Stomach (tissue), 9 donors: Measurements from ENCODE around the gene MEGF8. TPM values are rescaled to one million over a fixed set of nuclear protein-coding genes. Genes with fewer than 3 reads are reported as not detected.

Experiments
- DNase-seq, 2 donors: peaks; one replicate each; pipeline versions ENCODE4 v3.0.0 to v3.0.0-alpha.2; 2013 to 2019
- H3K27ac ChIP-seq, 5 donors: fragments of 200-600 bp in 4 of 5; sonication (generic) in 4 of 5; one replicate each; pipeline ENCODE4 v1.5.1; 2013 to 2019; ENCODE audit warnings: mild to moderate bottlenecking in 1 of 5, moderate library complexity in 1 of 5
- H3K27me3 ChIP-seq, 3 donors: fragments of 200-600 bp; sonication (generic); one replicate each; pipeline ENCODE4 v1.5.1; 2017 to 2019; ENCODE audit warnings: mixed run types in 1 of 3
- H3K36me3 ChIP-seq, 4 donors: fragments of 200-600 bp; sonication (generic); 1 replicate in 3 of 4; 2 replicates in 1 of 4; pipeline ENCODE4 v1.5.1; 2016 to 2019
- H3K4me1 ChIP-seq, 4 donors: fragments of 200-600 bp; sonication (generic); one replicate each; pipeline ENCODE4 v1.5.1; 2016 to 2019
- H3K4me3 ChIP-seq, 4 donors: fragments of 200-600 bp; sonication (generic) in 3 of 4; one replicate each; pipeline ENCODE4 v1.5.1; 2016 to 2019; ENCODE audit warnings: mild to moderate bottlenecking in 1 of 4
- H3K9me3 ChIP-seq, 4 donors: fragments of 200-600 bp; sonication (generic); one replicate each; pipeline ENCODE4 v1.5.1; 2016 to 2019
- EP300 ChIP-seq: sonication (generic); formaldehyde crosslinking; IDR thresholded peaks from one replicate; pipeline ENCODE4 v1.6.1; 2017; ENCODE audit warnings: antibody characterized with exemption
- POLR2A ChIP-seq, 4 donors: fragments of 450-650 bp; IDR thresholded peaks; one replicate each; pipeline ENCODE4 v1.6.1; 2016; ENCODE audit warnings: antibody characterized with exemption in 4 of 4, control low read depth in 2 of 4, mild to moderate bottlenecking in 1 of 4, moderate library complexity in 1 of 4
- POLR2AphosphoS5 ChIP-seq, 3 donors: sonication (generic); formaldehyde crosslinking; IDR thresholded peaks; one replicate each; pipeline ENCODE4 v1.6.1; 2016; ENCODE audit warnings: antibody characterized with exemption in 3 of 3
- WGBS, 5 donors: extraction: QIAGEN DNeasy Blood & Tissue Kit in 3 of 5; methylation state at CpG; one replicate each; pipeline versions ENCODE4 v1.1.5 to v1.1.7; 2013 to 2018; 5-methylcytosine and 5-hydroxymethylcytosine counted together
- intact Hi-C: fragments of 100-400 bp; cut with DNase I; formaldehyde crosslinking; loops from one replicate; pipeline ENCODE4 v1.15.1; 2023; ENCODE audit warnings: low total_unique reads
- polyA plus RNA-seq, 3 donors: library from polyadenylated mRNA; stranded (reverse); fragments of 200-250 nt; gene quantifications; one replicate each; pipeline ENCODE4 v1.2.3, GENCODE V29; 2013
- total RNA-seq, 5 donors: library from RNA; depleted of rRNA; stranded (reverse); fragments of >200 nt; gene quantifications; one replicate each; pipeline versions ENCODE4 v1.1.0 to v1.2.3, GENCODE V29; 2014 to 2016
- TF ChIP-seq, protein P1 (sequence below), 7 experiments: fragments of 450-650 bp in 4 of 7; fragments of 200-600 bp in 3 of 7; sonication (generic) in 3 of 7; IDR thresholded peaks; one replicate each; pipeline ENCODE4 v1.5.1; 2016 to 2019; ENCODE audit warnings: antibody characterized with exemption in 7 of 7, control low read depth in 2 of 7, mild to moderate bottlenecking in 1 of 7
- donor health status: healthy with polysubstance abuse.
- donor health status: Bipolar disorder and iron deficiency.
- donor health status: healthy.

Gene MEGF8
- total and polyA plus RNA-seq, 8 donors, result 2.6 to 46.3 (median 12.3) TPM

DNA sequence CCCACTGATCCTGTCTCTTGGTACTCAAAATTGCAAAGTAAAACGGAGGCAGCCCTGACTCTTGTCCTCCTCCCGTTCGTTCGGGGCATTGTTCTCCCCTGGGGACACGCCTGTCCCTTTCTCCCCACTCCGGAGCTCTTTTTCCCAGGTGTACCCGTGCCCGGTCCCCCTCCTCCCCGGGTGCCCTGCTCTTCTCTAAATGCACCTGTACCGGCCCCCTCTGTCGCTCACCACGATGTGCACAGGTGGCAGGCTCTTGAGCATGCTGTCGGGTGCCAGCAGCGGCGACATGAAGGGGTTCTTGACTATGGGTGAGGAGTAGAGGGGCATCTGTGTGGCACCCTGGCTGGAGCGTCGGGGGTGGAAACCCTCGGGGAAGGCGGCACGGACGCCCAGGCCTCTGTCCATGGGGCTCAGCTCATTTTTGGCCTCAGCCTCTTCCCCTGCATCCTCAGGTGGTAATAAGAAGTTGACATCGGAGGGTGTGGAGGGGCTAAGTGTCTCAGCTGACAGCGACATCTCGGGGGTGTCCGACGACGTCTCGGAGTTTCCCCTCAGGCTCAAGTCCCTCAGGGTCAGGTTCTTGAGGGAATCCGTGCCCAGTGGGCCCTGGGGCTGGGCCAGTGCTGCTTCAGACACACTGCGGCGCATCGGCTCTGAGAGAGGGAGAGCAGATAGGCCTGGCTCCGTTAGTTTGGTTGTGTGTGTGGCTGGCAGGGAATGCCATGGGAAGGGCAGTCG is 77.1 kb downstream of the MEGF8 start:
- peaks cover 15 to 32% (median 24%) of the 10 kb centered on the region in 4 donors for H3K4me1 ChIP-seq
- H3K9me3 ChIP-seq, result no peaks in the 10 kb centered on the region
- peaks cover 0 to 25% (median 11%) of the 10 kb centered on the region in 4 donors for H3K36me3 ChIP-seq
- no peak for DNase-seq
- TF ChIP-seq POLR2A (IDR thresholded peaks at IDR 0.05) (no peak), POLR2AphosphoS5 (IDR thresholded peaks at IDR 0.05) (no peak), EP300 (no peak)
- TF ChIP-seq, protein P1, sequence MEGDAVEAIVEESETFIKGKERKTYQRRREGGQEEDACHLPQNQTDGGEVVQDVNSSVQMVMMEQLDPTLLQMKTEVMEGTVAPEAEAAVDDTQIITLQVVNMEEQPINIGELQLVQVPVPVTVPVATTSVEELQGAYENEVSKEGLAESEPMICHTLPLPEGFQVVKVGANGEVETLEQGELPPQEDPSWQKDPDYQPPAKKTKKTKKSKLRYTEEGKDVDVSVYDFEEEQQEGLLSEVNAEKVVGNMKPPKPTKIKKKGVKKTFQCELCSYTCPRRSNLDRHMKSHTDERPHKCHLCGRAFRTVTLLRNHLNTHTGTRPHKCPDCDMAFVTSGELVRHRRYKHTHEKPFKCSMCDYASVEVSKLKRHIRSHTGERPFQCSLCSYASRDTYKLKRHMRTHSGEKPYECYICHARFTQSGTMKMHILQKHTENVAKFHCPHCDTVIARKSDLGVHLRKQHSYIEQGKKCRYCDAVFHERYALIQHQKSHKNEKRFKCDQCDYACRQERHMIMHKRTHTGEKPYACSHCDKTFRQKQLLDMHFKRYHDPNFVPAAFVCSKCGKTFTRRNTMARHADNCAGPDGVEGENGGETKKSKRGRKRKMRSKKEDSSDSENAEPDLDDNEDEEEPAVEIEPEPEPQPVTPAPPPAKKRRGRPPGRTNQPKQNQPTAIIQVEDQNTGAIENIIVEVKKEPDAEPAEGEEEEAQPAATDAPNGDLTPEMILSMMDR (IDR thresholded peaks at IDR 0.05), result no peak
- H3K27ac ChIP-seq, result peak overlapping the region in 1 of 5 donors; percentile 78
- intact Hi-C loops, result no loop called here
- peak overlapping the region; percentile 59 to 69 (median 64) for H3K4me3 ChIP-seq
- H3K27me3 ChIP-seq, result no peaks in the 10 kb centered on the region
- WGBS, 5 donors, result 63 to 71% (median 67%) methylated on average over 34 of the region's 34 CpGs

DNA sequence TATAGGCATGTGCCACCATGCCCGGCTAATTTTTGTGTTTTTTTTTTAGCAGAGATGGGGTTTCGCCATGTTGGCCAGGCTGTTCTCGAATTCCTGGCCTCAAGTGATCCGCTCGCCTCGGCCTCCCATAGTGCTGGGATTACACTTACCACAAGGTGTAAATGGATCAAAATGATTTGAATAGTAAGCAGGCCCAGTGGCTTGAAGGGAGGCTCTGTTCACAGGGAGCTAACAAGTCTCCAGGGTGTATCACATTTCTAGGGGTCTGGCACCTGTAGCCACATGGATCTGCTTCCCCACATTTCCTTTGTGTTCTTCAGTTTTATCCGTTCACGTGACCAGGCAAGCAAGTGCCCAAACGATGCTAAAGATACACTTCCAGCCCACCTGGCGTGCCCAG is 78.2 kb downstream of the MEGF8 start:
- WGBS, 5 donors, result 88 to 98% (median 97%) methylated on average over 10 of the region's 10 CpGs
- TF ChIP-seq POLR2AphosphoS5 (IDR thresholded peaks at IDR 0.05), result no peak
- TF ChIP-seq POLR2A (IDR thresholded peaks at IDR 0.05), result no peak
- TF ChIP-seq, protein P1 (IDR thresholded peaks at IDR 0.05), result no peak
- TF ChIP-seq EP300, result no peak
- no peak for DNase-seq

DNA sequence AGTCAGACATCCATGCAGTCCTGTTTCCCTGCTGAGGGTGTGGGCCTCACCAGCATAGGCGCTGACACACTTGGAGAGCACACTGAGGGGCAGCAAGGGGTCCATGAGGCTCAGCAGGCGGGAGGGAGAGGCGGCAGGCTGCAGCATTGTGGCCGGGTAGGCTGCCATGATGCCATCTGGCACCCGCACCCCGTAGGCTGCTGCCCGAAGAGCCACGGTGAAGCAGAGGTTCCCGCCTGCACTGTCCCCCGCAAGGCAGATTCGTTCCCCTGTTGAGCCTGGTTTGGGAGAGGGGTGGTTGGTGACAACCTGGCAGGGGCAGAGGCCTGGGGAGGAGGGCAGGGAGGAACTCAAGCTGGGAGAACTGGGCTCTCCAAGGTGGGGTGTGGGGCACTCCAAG is 80.7 kb downstream of the MEGF8 start:
- intact Hi-C loops, result no loop called here
- Histone ChIP-seq H3K36me3 (peaks cover 0 to 37% (median 17%) of the 10 kb centered on the region in 4 donors), H3K9me3 (no peaks in the 10 kb centered on the region), H3K4me3 (no peak overlapping the region), H3K27me3 (no peaks in the 10 kb centered on the region), H3K27ac (no peak overlapping the region), H3K4me1 (peaks cover 9 to 27% (median 22%) of the 10 kb centered on the region in 4 donors)
- TF ChIP-seq, protein P1 (IDR thresholded peaks at IDR 0.05), result no peak
- 90 to 97% (median 94%) methylated on average over 7 to 11 of the region's 11 CpGs for WGBS, 5 donors
- no peak for DNase-seq

More for the DNA sequence above, 78.2 kb downstream of the MEGF8 start:
- Histone ChIP-seq H3K4me1 (peaks cover 11 to 23% (median 18%) of the 10 kb centered on the region in 4 donors), H3K27ac (no peak overlapping the region), H3K36me3 (peaks cover 0 to 31% (median 16%) of the 10 kb centered on the region in 4 donors), H3K4me3 (no peak overlapping the region), H3K9me3 (no peaks in the 10 kb centered on the region), H3K27me3 (no peaks in the 10 kb centered on the region)
- intact Hi-C loops, result no loop called here

DNA sequence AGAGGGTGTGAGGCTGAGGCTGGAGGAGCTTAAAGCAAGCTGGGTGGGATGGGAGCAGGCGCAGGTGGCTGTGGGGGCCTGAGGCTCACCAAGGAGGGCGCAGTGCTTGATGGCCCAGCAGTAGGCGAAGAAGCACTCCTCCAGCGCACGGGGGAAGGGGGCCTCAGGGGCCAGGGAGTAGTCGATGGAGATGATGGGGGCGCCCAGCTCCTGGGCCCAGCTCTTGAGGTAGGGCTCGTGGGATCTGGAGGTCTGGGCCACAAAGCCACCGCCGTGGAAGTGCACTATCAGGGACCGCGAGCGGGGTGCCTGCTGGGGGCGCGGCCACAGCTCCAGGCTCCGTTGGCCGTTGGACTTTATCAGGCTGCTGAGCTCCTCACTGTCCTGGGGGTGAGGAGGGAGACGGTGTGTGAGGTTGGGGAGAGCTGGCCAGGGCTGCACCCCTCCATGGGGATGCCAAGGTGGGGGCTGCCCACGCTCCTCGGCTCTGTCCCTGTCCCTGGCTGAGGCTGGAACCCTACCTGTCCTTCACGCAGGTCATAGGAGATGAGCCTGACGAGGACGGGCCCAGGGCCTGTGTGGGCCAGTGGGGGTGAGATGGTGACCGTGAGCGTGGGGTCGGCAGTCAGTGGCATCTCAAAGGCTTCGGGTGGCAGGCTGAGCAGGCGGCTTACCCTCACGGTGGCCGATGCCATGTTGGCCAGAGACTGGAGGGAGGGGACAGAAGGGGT is 81.8 kb downstream of the MEGF8 start:
- Histone ChIP-seq H3K36me3 (peaks cover 0 to 37% (median 17%) of the 10 kb centered on the region in 4 donors), H3K4me1 (peaks cover under 1 to 18% (median 11%) of the 10 kb centered on the region in 4 donors), H3K27ac (no peak overlapping the region), H3K27me3 (no peaks in the 10 kb centered on the region), H3K9me3 (no peaks in the 10 kb centered on the region), H3K4me3 (no peak overlapping the region)
- intact Hi-C loops, result no loop called here
- no peak for TF ChIP-seq EP300
- no peak for TF ChIP-seq POLR2A (IDR thresholded peaks at IDR 0.05)
- no peak for TF ChIP-seq POLR2AphosphoS5 (IDR thresholded peaks at IDR 0.05)
- TF ChIP-seq, protein P1 (IDR thresholded peaks at IDR 0.05), result no peak
- no peak for DNase-seq
- 88 to 92% (median 91%) methylated on average over 24 to 30 of the region's 30 CpGs for WGBS, 5 donors
